A549 (cell line): Measurements from ENCODE around the gene KIF3B. TPM values are rescaled to one million over a fixed set of nuclear protein-coding genes. Genes with fewer than 3 reads are reported as not detected.

Source experiments
- ATAC-seq, 2 experiments: fragments of 200-7000 bp in 1 of 2; fragments of >200 bp in 1 of 2; cut with Nextera tagmentation in 1 of 2; cut with Tn5 transposase in 1 of 2; 3 replicates each; pipeline versions ENCODE4 v1.8.0 to v1.9.1; 2018 to 2020; ENCODE audit warnings: mild to moderate bottlenecking in 1 of 2, moderate library complexity in 1 of 2
- CTCF ChIA-PET: fragments of 300-600 bp; sonication (Branson Sonifier 250); formaldehyde crosslinking; extraction: SDS; loops from one replicate; lab custom pipeline; 2021; ENCODE audit warnings: antibody characterized with exemption, inconsistent platforms; lab: Yijun Ruan, JAX
- POLR2A ChIA-PET: fragments of 350-600 bp; formaldehyde crosslinking; extraction: SDS; loops from one replicate; lab custom pipeline; 2021; ENCODE audit warnings: antibody characterized with exemption, inconsistent platforms; lab: Yijun Ruan, JAX
- DNase-seq, 2 experiments: peaks; one replicate each; pipeline versions ENCODE4 v3.0.0 to v3.0.0-alpha.2; 2011 to 2016; ENCODE audit warnings: low read depth in 1 of 2, low spot score in 1 of 2
- FAIRE-seq: peaks from 2 replicates; lab custom pipeline; 2011; peaks lifted over from hg19 to GRCh38; lab: Jason Lieb, UNC
- H3K27ac ChIP-seq, 2 experiments: fragments of >200 bp; sonication (Bioruptor Twin); formaldehyde crosslinking; 3 replicates each; pipeline ENCODE4 v1.5.1; 2016 to 2017
- H3K4me1 ChIP-seq: fragments of >200 bp; sonication (Bioruptor Twin); formaldehyde crosslinking; 3 replicates; pipeline ENCODE4 v1.6.1; 2016
- H3K4me2 ChIP-seq: fragments of >200 bp; sonication (Bioruptor Twin); formaldehyde crosslinking; 3 replicates; pipeline ENCODE4 v1.6.1; 2016
- H3K4me3 ChIP-seq: fragments of >200 bp; sonication (Bioruptor Twin); formaldehyde crosslinking; 3 replicates; pipeline ENCODE4 v1.5.1; 2016
- H3K9me3 ChIP-seq: fragments of >200 bp; sonication (Bioruptor Twin); formaldehyde crosslinking; 3 replicates; pipeline ENCODE4 v1.6.1; 2016
- ATOH8 ChIP-seq: fragments of 250-450 bp; sonication (Bioruptor Pico); IDR thresholded peaks from 2 replicates; pipeline ENCODE4 v1.5.0; 2020; ENCODE audit warnings: low read depth, mild to moderate bottlenecking, moderate library complexity
- CEBPB ChIP-seq, 2 experiments: fragments of >200 bp in 1 of 2; sonication (Bioruptor Twin) in 1 of 2; formaldehyde crosslinking in 1 of 2; IDR thresholded peaks; 2 replicates each; pipeline ENCODE4 v1.6.1; 2012 to 2016
- CHD2 ChIP-seq: fragments of 150-350 bp; IDR thresholded peaks from 2 replicates; pipeline ENCODE4 v1.6.1; 2014; ENCODE audit warnings: low read length; ENCODE audit not compliant: partially characterized antibody
- E2F6 ChIP-seq: IDR thresholded peaks from 2 replicates; pipeline ENCODE4 v1.6.1; 2012; ENCODE audit warnings: low read depth, borderline replicate concordance
- HMGXB4 ChIP-seq: fragments of 250-450 bp; sonication (Bioruptor Pico); IDR thresholded peaks from 2 replicates; pipeline ENCODE4 v1.5.0; 2021; ENCODE audit warnings: mild to moderate bottlenecking, moderate library complexity, borderline replicate concordance
- MAX ChIP-seq: IDR thresholded peaks from 2 replicates; pipeline ENCODE4 v1.6.1; 2012
- PHF8 ChIP-seq: fragments of 200-600 bp; sonication (generic); IDR thresholded peaks from 2 replicates; pipeline ENCODE4 v1.6.1; 2016; ENCODE audit warnings: low read depth, mild to moderate bottlenecking, antibody characterized with exemption, moderate library complexity, borderline replicate concordance
- RNF2 ChIP-seq: fragments of 200-600 bp; sonication (generic); IDR thresholded peaks from 2 replicates; pipeline ENCODE4 v1.6.1; 2016; ENCODE audit warnings: low read depth, mild to moderate bottlenecking, antibody characterized with exemption, moderate library complexity, borderline replicate concordance
- TFCP2L1 ChIP-seq: fragments of 250-450 bp; sonication (Bioruptor Pico); IDR thresholded peaks from 2 replicates; pipeline ENCODE4 v1.5.0; 2021; ENCODE audit warnings: mild to moderate bottlenecking
- ZC3H11A ChIP-seq: fragments of 450-650 bp; IDR thresholded peaks from 2 replicates; pipeline ENCODE4 v1.6.1; 2014; ENCODE audit warnings: antibody characterized with exemption, mild to moderate bottlenecking
- ZSCAN20 ChIP-seq: fragments of 250-450 bp; sonication (Bioruptor Pico); IDR thresholded peaks from 2 replicates; pipeline ENCODE4 v1.8.0; 2022; ENCODE audit warnings: mild to moderate bottlenecking, moderate library complexity
- WGBS: methylation state at CpG from one replicate; pipeline ENCODE4 v1.1.6; 2017; ENCODE audit errors: missing lambda C conversion rate; 5-methylcytosine and 5-hydroxymethylcytosine counted together
- polyA plus RNA-seq, 4 experiments: library from polyadenylated mRNA; depleted of rRNA in 3 of 4; stranded (reverse); fragments of >200 nt; fragmentation: RNase III in 1 of 4; extraction: RNeasy Plus Mini Kit Qiagen cat#74134 plus additional on column Dnase treatment in 1 of 4; gene quantifications; 2 replicates in 3 of 4; 3 replicates in 1 of 4; pipeline ENCODE4 v1.2.3, GENCODE V29; 2011 to 2017

The KIF3B gene
- polyA plus RNA-seq, 2 of the 4 experiments (the other 2 are of a cell fraction): 23.7 to 33.7 TPM

GRCh38 chr20:32344835-32345506 is 67.5 kb downstream of the KIF3B start:
- ATAC-seq (peak in 1 of 2 experiments; percentile 67; a peak in 3 of 6 replicates), DNase-seq (no peak), FAIRE-seq (no peak)
- peaks cover 18% of the 10 kb centered on the region for H3K4me1 ChIP-seq
- no peak overlapping the region for H3K4me3 ChIP-seq
- peak overlapping the region; percentile 27 for H3K4me2 ChIP-seq
- 22% methylated on average over 7 of the region's 7 CpGs for WGBS
- ChIA-PET CTCF (interaction anchor here (0.8 to 1.1 kb wide), 3 partner anchors 8 to 11 kb away, joined by 3 to 7 read pairs (median 5); no protein-coding TSS in a partner anchor), POLR2A (interaction anchor here (1.2 kb wide), 1 partner anchor 13 kb away, joined by 3 read pairs; the partner anchor contains the start of gene ASXL1)
- peak overlapping the region in 1 of 2 experiments; percentile 27; a peak in 1 of 6 replicates for H3K27ac ChIP-seq
- no peak for TF ChIP-seq RNF2
- peak; percentile 70 for TF ChIP-seq MAX
- peak; percentile 60; the same call in 1 of the 2 replicates for TF ChIP-seq E2F6
- H3K9me3 ChIP-seq: no peaks in the 10 kb centered on the region

- POLR2A ChIA-PET: no interaction called here
- Histone ChIP-seq H3K27ac (no peak overlapping the region), H3K4me3 (no peak overlapping the region), H3K4me2 (no peak overlapping the region), H3K9me3 (no peaks in the 10 kb centered on the region), H3K4me1 (peaks cover 10% of the 10 kb centered on the region)
- no peak for TF ChIP-seq HMGXB4
- no peak for TF ChIP-seq MAX
- TF ChIP-seq CHD2: no peak
- DNase-seq: no peak
- no peak for ATAC-seq
- no peak for FAIRE-seq
- 79% methylated on average over 3 of the region's 3 CpGs for WGBS
- CTCF ChIA-PET: interaction anchor here (1.0 kb wide), 1 partner anchor 10 kb away, joined by 7 read pairs; no protein-coding TSS in a partner anchor
Observed at GRCh38 chr20:32348207-32348606, 70.8 kb downstream of the KIF3B start.

GRCh38 chr20:32350421-32350820 is 73.0 kb downstream of the KIF3B start:
- no peak overlapping the region for H3K4me3 ChIP-seq
- H3K4me1 ChIP-seq: peaks cover 18% of the 10 kb centered on the region
- FAIRE-seq (no peak), ATAC-seq (no peak), DNase-seq (no peak)
- ChIA-PET CTCF (interaction anchor here (0.8 to 1.4 kb wide), 2 partner anchors 13 to 171 kb away, joined by 3 to 4 read pairs; no protein-coding TSS in a partner anchor), POLR2A (no interaction called here)
- H3K27ac ChIP-seq: no peak overlapping the region
- 68% methylated on average over 3 of the region's 3 CpGs for WGBS
- TF ChIP-seq RNF2 (no peak), ATOH8 (CRISPR knock-in tag) (no peak)
- no peaks in the 10 kb centered on the region for H3K9me3 ChIP-seq
- no peak overlapping the region for H3K4me2 ChIP-seq

GRCh38 chr20:32352121-32352720 is 74.8 kb downstream of the KIF3B start:
- no peak overlapping the region for H3K4me3 ChIP-seq
- ChIA-PET CTCF (interaction anchor here (0.6 to 1.4 kb wide), 3 partner anchors 16 to 23 kb away, joined by 3 read pairs; no protein-coding TSS in a partner anchor), POLR2A (no interaction called here)
- WGBS: 96% methylated on average over 3 of the region's 3 CpGs
- no peak for FAIRE-seq
- no peak overlapping the region for H3K27ac ChIP-seq
- H3K4me2 ChIP-seq: no peak overlapping the region
- no peaks in the 10 kb centered on the region for H3K9me3 ChIP-seq
- no peak for DNase-seq
- ATAC-seq: no peak
- TF ChIP-seq ZC3H11A (no peak), ZSCAN20 (no peak), CEBPB (IDR thresholded peaks at IDR 0.05) (peak; percentile 7 to 30; a peak in 1 of 4 replicates), PHF8 (no peak), TFCP2L1 (CRISPR knock-in tag) (no peak)
- peaks cover 35% of the 10 kb centered on the region for H3K4me1 ChIP-seq
